ENCODE data around the gene IFNA13. TPM values are rescaled to one million over a fixed set of nuclear protein-coding genes. Genes with fewer than 3 reads are reported as not detected.

Gene IFNA13
- total and polyA plus RNA-seq, 3 donors from 2014 or later, result 0.63 to 1.9 TPM; not detected in 1

- Histone ChIP-seq H3K4me1 (no peaks in the 10 kb centered on the region), H3K27ac (no peak overlapping the region), H3K9me3 (no peaks in the 10 kb centered on the region), H3K4me3 (no peak overlapping the region), H3K36me3 (ENCODE audit: low read depth, missing control alignments) (no peaks in the 10 kb centered on the region), H3K27me3 (no peaks in the 10 kb centered on the region)
- TF ChIP-seq CTCF (IDR thresholded peaks at IDR 0.05), result no peak
- TF ChIP-seq POLR2A (IDR thresholded peaks at IDR 0.05), result no peak
- WGBS, 2 donors, result 90 to 96% methylated on average over 7 to 8 of the region's 8 CpGs
- DNase-seq, result no peak
- intact Hi-C loops (cut with DNase I; ENCODE audit: low total_unique reads), result no loop called here
These were observed 5.6 kb downstream of the IFNA13 start for GRCh38 chr9:21362287-21362686.

DNA sequence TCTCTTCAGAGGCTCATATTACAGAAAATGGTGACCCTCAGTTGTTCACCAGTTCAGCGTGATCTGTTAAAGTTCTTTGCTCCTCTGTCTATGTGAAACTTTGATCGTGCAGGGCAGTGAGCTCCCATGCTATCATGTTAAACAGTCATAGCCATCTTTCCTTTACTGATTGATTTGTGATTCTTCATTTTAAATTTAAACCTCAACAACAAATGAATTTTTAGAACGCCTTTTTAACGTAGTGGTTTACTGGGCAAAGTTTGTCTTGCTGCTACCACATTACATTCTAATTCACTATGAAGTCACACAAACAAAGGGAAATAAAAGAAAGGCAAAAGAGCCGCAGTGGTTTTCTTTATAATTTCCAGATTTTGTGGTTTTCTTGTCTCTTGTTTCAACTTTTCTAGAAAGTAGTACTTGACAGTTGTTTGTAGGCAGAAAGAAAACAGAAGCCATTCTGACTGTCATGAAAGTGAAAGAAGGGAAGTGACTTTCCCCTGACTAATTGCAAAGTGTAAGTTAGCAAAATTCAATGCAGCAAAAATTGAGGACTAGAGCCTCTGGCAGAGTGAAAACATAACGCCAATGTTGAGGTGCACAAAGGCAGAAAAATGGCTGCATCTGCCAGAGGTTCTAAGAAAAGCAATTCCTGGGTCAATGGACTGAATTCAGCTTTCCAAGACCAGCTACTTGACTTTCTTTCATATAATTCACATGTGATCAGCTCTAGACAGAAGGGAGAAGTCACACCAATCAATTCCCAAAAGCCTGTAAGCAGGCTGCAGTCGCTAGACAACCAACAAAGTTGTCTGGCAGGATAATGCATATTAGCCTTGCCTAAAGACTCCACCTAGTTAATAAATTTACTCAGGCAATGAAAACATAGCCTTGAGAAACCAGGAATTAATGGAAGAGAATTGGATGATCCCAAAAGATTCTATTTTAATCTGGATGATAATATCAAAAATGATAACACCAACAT is 10.1 kb downstream of the IFNA13 start:
- intact Hi-C loops (cut with DNase I; ENCODE audit: low total_unique reads), result no loop called here
- no peak overlapping the region for H3K4me3 ChIP-seq
- WGBS, 2 donors, result 78 to 81% methylated on average over 7 of the region's 7 CpGs
- no peak overlapping the region for H3K27ac ChIP-seq
- no peaks in the 10 kb centered on the region for H3K27me3 ChIP-seq
- DNase-seq, result no peak
- H3K9me3 ChIP-seq, result no peaks in the 10 kb centered on the region
- no peak for TF ChIP-seq CTCF (IDR thresholded peaks at IDR 0.05)
- TF ChIP-seq POLR2A (IDR thresholded peaks at IDR 0.05), result no peak
- H3K4me1 ChIP-seq, result no peaks in the 10 kb centered on the region
- H3K36me3 ChIP-seq (ENCODE audit: low read depth, missing control alignments), result no peaks in the 10 kb centered on the region

DNA sequence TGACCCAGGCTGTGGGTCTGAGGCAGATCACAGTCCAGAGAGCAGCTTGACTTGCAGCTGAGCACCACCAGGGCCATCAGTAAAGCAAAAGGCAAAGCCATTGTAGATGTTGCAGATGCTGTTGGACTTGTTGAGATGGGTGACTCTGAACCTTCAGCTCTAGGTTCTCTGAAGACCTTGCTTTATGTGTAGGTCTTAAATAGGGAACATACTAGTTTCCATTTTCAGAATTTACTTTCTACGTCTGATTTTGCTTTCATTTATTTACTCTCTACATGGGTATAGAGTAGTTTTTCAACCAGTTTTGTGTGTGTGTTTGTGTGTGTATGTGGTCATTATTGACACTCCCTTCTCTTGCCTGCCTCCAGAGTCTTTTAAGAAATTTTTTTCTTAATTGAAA is 17.1 kb downstream of the IFNA13 start, which contains the start of gene IFNA6:
Gene IFNA6 (minus strand): TSS at position 101 of the 400 bp plus-strand sequence. CDS start 0 bp downstream, at position 101.
- no peaks in the 10 kb centered on the region for H3K27me3 ChIP-seq
- 95 to 96% methylated on average over 1 of the region's 1 CpG for WGBS, 2 donors
- H3K27ac ChIP-seq, result no peak within 1 kb of the TSS
- no peak for DNase-seq
- no peaks in the 10 kb centered on the region for H3K9me3 ChIP-seq
- TF ChIP-seq POLR2A (IDR thresholded peaks at IDR 0.05) (no peak), CTCF (IDR thresholded peaks at IDR 0.05) (no peak)
- intact Hi-C loops (cut with DNase I; ENCODE audit: low total_unique reads), result no loop called here
- H3K36me3 ChIP-seq (ENCODE audit: low read depth, missing control alignments), result no peaks in the 10 kb centered on the region
- H3K4me1 ChIP-seq, result no peaks in the 10 kb centered on the region
- H3K4me3 ChIP-seq, result no peak within 1 kb of the TSS

- Histone ChIP-seq H3K4me1 (no peaks in the 10 kb centered on the region), H3K4me3 (no peak overlapping the region), H3K36me3 (ENCODE audit: low read depth, missing control alignments) (no peaks in the 10 kb centered on the region), H3K9me3 (no peaks in the 10 kb centered on the region), H3K27me3 (no peaks in the 10 kb centered on the region), H3K27ac (no peak overlapping the region)
- no peak for TF ChIP-seq POLR2A (IDR thresholded peaks at IDR 0.05)
- TF ChIP-seq CTCF (IDR thresholded peaks at IDR 0.05), result no peak
- 68 to 77% methylated on average over 3 of the region's 3 CpGs for WGBS, 2 donors
- intact Hi-C loops (cut with DNase I; ENCODE audit: low total_unique reads), result no loop called here
- no peak for DNase-seq
These were observed 19.4 kb downstream of the IFNA13 start for GRCh38 chr9:21348430-21348970.

Measured in testis (tissue), 3 donors.